Smooth muscle cell (in vitro differentiated cells): ENCODE data around the gene SLC25A2. TPM values are rescaled to one million over a fixed set of nuclear protein-coding genes. Genes with fewer than 3 reads are reported as not detected.

Source experiments
- DNase-seq: peaks from one replicate; lab custom pipeline; 2025; ENCODE audit not compliant: unreplicated experiment; lab: John Stamatoyannopoulos, UW
- H2AFZ ChIP-seq: fragments of 200-600 bp; sonication (generic); 2 replicates; pipeline ENCODE4 v1.6.0; 2016; ENCODE audit warnings: antibody characterized with exemption, low read depth, mild to moderate bottlenecking
- H3F3A ChIP-seq: fragments of 200-600 bp; sonication (generic); 2 replicates; pipeline ENCODE4 v1.6.0; 2017; ENCODE audit warnings: antibody characterized with exemption, low read depth
- H3K27ac ChIP-seq: fragments of 200-600 bp; sonication (generic); 2 replicates; pipeline ENCODE4 v1.5.1; 2016; ENCODE audit warnings: low read depth, mild to moderate bottlenecking
- H3K27me3 ChIP-seq: fragments of 200-600 bp; sonication (generic); 2 replicates; pipeline ENCODE4 v1.6.1; 2016; ENCODE audit warnings: low read depth, mild to moderate bottlenecking
- H3K36me3 ChIP-seq: fragments of 200-600 bp; sonication (generic); 2 replicates; pipeline ENCODE4 v1.5.1; 2016; ENCODE audit warnings: low read depth
- H3K4me1 ChIP-seq: fragments of 200-600 bp; sonication (generic); 2 replicates; pipeline ENCODE4 v1.5.1; 2016; ENCODE audit warnings: low read depth
- H3K4me2 ChIP-seq: fragments of 200-600 bp; sonication (generic); 2 replicates; pipeline ENCODE4 v1.6.0; 2016; ENCODE audit warnings: mild to moderate bottlenecking
- H3K4me3 ChIP-seq: fragments of 200-600 bp; sonication (generic); 2 replicates; pipeline ENCODE4 v1.5.1; 2016; ENCODE audit warnings: mild to moderate bottlenecking
- H3K79me2 ChIP-seq: fragments of 200-600 bp; sonication (generic); 2 replicates; pipeline ENCODE4 v1.6.0; 2016; ENCODE audit warnings: low read depth, mild to moderate bottlenecking
- H3K9ac ChIP-seq: fragments of 200-600 bp; sonication (generic); 2 replicates; pipeline ENCODE4 v1.6.0; 2016; ENCODE audit warnings: low read depth
- H3K9me3 ChIP-seq: fragments of 200-600 bp; sonication (generic); replicated peaks from 2 replicates; pipeline ENCODE4 v1.5.1; 2016; ENCODE audit warnings: low read depth
- H4K20me1 ChIP-seq: fragments of 200-600 bp; sonication (generic); 2 replicates; pipeline ENCODE4 v1.6.0; 2016; ENCODE audit warnings: low read depth
- WGBS: methylation state at CpG from one replicate; pipeline ENCODE4 v1.1.7; 2016; ENCODE audit warnings: low lambda C conversion rate; 5-methylcytosine and 5-hydroxymethylcytosine counted together
- polyA plus RNA-seq: library from polyadenylated mRNA; unstranded; fragments of >200 nt; fragmentation: Nextera tagmentation; extraction: Ambion mirVana; gene quantifications from 2 replicates; pipeline ENCODE4 v1.2.1, GENCODE V29; 2016
- total RNA-seq: library from RNA; depleted of rRNA; stranded (reverse); fragments of >200 nt; gene quantifications from 2 replicates; pipeline ENCODE4 v1.2.3, GENCODE V29; 2014
- TF ChIP-seq, protein P1 (sequence below): fragments of 200-600 bp; sonication (generic); IDR thresholded peaks from 2 replicates; pipeline ENCODE4 v1.5.1; 2017; ENCODE audit warnings: borderline replicate concordance, mild to moderate bottlenecking, antibody characterized with exemption; ENCODE audit not compliant: insufficient read depth, poor library complexity, severe bottlenecking

The SLC25A2 gene
- total and polyA plus RNA-seq, 2 experiments from 2014 or later, result 0.15 TPM; not detected in 1

DNA sequence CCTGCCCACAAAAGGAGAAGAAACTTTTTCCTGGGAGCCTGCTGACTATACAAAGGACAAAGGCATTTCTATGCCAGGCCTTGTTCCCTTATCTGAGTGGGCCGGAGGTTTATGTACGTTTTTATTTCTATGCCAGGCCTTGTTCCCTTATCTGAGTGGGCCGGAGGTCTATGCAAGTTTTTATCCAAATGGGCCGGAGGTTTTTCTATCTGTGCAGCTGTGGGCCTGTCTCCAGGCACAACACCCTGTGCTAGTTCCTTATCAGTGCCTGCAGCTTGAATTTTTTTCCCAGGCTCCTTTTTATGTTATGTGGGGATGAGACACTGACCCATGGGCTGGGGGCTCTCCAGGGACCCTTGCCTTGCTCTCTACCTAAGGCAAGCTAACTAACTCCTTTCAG lies 5.5 kb downstream of the SLC25A2 start:
- Histone ChIP-seq H3F3A (no peaks in the 10 kb centered on the region), H3K79me2 (peaks cover 3% of the 10 kb centered on the region), H4K20me1 (no peaks in the 10 kb centered on the region), H3K9ac (no peak overlapping the region), H2AFZ (no peak overlapping the region), H3K27ac (no peak overlapping the region), H3K4me1 (no peaks in the 10 kb centered on the region), H3K4me2 (no peak overlapping the region), H3K4me3 (no peak overlapping the region), H3K9me3 (peaks cover 9% of the 10 kb centered on the region), H3K36me3 (peaks cover 8% of the 10 kb centered on the region), H3K27me3 (no peaks in the 10 kb centered on the region)
- TF ChIP-seq, protein P1, sequence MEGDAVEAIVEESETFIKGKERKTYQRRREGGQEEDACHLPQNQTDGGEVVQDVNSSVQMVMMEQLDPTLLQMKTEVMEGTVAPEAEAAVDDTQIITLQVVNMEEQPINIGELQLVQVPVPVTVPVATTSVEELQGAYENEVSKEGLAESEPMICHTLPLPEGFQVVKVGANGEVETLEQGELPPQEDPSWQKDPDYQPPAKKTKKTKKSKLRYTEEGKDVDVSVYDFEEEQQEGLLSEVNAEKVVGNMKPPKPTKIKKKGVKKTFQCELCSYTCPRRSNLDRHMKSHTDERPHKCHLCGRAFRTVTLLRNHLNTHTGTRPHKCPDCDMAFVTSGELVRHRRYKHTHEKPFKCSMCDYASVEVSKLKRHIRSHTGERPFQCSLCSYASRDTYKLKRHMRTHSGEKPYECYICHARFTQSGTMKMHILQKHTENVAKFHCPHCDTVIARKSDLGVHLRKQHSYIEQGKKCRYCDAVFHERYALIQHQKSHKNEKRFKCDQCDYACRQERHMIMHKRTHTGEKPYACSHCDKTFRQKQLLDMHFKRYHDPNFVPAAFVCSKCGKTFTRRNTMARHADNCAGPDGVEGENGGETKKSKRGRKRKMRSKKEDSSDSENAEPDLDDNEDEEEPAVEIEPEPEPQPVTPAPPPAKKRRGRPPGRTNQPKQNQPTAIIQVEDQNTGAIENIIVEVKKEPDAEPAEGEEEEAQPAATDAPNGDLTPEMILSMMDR, result no peak
- 27% methylated on average over 4 of the region's 4 CpGs for WGBS
- DNase-seq, result no peak

DNA sequence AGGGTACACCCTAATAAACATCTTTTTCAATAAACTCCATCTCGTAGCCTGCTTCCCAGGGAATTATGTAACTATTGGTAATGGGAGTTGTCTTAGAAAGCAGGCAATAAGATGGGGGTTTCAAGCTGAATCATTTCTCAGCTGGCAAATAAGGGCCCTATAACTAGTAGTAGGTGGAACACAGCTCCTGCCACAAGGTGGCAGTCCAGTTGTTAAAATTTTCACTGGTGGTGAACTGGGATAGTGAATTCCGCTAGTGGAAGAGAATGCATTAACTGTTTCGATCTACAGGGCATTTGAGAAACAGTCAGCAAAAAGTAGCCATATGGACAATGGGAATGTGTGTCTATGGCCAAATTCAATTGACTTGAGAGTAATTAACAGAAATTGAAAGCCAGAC lies 30.9 kb downstream of the SLC25A2 start:
- Histone ChIP-seq H3K36me3 (no peaks in the 10 kb centered on the region), H3K27me3 (no peaks in the 10 kb centered on the region), H2AFZ (no peak overlapping the region), H3K9ac (no peak overlapping the region), H3F3A (no peaks in the 10 kb centered on the region), H3K4me1 (no peaks in the 10 kb centered on the region), H3K4me2 (no peak overlapping the region), H4K20me1 (no peaks in the 10 kb centered on the region), H3K27ac (no peak overlapping the region), H3K79me2 (no peaks in the 10 kb centered on the region), H3K9me3 (peaks cover 21% of the 10 kb centered on the region), H3K4me3 (no peak overlapping the region)
- TF ChIP-seq, protein P1, result no peak
- DNase-seq, result no peak
- WGBS, result 88% methylated on average over 3 of the region's 3 CpGs

DNA sequence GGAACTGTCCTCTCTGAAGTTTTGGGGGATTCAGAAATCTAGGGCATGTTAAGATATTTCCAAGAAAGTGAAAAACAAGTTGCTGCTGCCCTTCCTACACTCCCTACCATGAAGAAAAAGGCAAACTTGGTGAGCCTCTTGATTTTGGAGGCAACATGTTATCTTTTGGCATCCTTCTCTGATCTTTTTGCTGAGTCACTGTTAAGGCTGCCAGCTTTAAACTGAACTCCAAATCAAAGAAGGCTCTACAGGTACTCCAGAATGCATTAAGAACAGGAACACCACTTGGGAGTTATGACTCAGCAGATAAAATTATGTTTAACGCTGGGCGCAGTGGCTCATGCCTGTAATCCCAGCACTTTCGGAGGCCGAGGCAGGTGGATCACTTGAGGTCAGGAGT lies 34.7 kb downstream of the SLC25A2 start:
- H3K4me2 ChIP-seq, result no peak overlapping the region
- no peak overlapping the region for H2AFZ ChIP-seq
- no peak overlapping the region for H3K4me3 ChIP-seq
- H3K9me3 ChIP-seq, result peaks cover 48% of the 10 kb centered on the region
- no peaks in the 10 kb centered on the region for H3K27me3 ChIP-seq
- no peaks in the 10 kb centered on the region for H4K20me1 ChIP-seq
- H3K9ac ChIP-seq, result no peak overlapping the region
- H3K79me2 ChIP-seq, result no peaks in the 10 kb centered on the region
- no peak overlapping the region for H3K27ac ChIP-seq
- no peaks in the 10 kb centered on the region for H3K4me1 ChIP-seq
- no peak for DNase-seq
- no peaks in the 10 kb centered on the region for H3F3A ChIP-seq
- whole genome bisulfite sequencing, result 98% methylated on average over 4 of the region's 4 CpGs
- TF ChIP-seq, protein P1, result no peak
- H3K36me3 ChIP-seq, result no peaks in the 10 kb centered on the region

DNA sequence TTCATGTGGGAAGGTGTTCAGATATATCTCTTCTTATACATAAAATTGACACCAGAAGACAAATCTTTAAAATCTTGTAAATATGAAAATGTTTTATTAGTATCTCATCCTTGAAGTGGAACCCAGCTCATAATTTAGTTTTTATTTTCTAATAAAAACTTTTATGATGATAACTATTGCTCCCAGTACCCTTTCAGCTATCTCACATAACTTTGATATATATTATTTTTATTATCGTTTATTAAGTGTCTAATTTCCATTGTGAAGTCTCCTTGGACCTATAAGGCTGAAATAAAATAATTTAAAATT lies 42.7 kb downstream of the SLC25A2 start:
- H2AFZ ChIP-seq, result no peak overlapping the region
- WGBS, result 96% methylated on average over 1 of the region's 1 CpG
- H3K27ac ChIP-seq, result no peak overlapping the region
- no peaks in the 10 kb centered on the region for H3F3A ChIP-seq
- no peaks in the 10 kb centered on the region for H4K20me1 ChIP-seq
- no peaks in the 10 kb centered on the region for H3K79me2 ChIP-seq
- peaks cover 86% of the 10 kb centered on the region for H3K9me3 ChIP-seq
- H3K4me3 ChIP-seq, result no peak overlapping the region
- H3K36me3 ChIP-seq, result peaks cover 12% of the 10 kb centered on the region
- no peak overlapping the region for H3K4me2 ChIP-seq
- no peaks in the 10 kb centered on the region for H3K4me1 ChIP-seq
- DNase-seq, result no peak
- H3K9ac ChIP-seq, result no peak overlapping the region
- TF ChIP-seq, protein P1, result no peak
- no peaks in the 10 kb centered on the region for H3K27me3 ChIP-seq
